Progenitor cell of endocrine pancreas (in vitro differentiated cells): ENCODE results near the gene PTH2R. TPM values are rescaled to one million over a fixed set of nuclear protein-coding genes. Genes with fewer than 3 reads are reported as not detected.
"Not testable (repeated sequence)": the region's sequence is repeated elsewhere in the genome, so short reads cannot be mapped to it uniquely, and the experiment has no call there.

ENCODE experiments used
- DNase-seq: peaks from one replicate; pipeline ENCODE4 v3.0.0; 2021; ENCODE audit warnings: low spot score; ENCODE audit not compliant: unreplicated experiment
- H3K27ac Mint-ChIP-seq: 2 replicates; pipeline ENCODE4 v1.8.0; 2021; ENCODE audit warnings: mild to moderate bottlenecking, moderate library complexity, mixed read lengths
- H3K27me3 Mint-ChIP-seq: 2 replicates; pipeline ENCODE4 v1.8.0; 2021; ENCODE audit warnings: mixed read lengths
- H3K36me3 Mint-ChIP-seq: 2 replicates; pipeline ENCODE4 v1.8.0; 2022; ENCODE audit warnings: mixed read lengths; ENCODE audit not compliant: insufficient read depth
- H3K4me1 Mint-ChIP-seq: 2 replicates; pipeline ENCODE4 v1.8.0; 2021; ENCODE audit warnings: low read depth, mixed read lengths
- H3K4me3 Mint-ChIP-seq: 2 replicates; pipeline ENCODE4 v1.8.0; 2021; ENCODE audit warnings: low read depth, mild to moderate bottlenecking, moderate library complexity, mixed read lengths
- H3K9me3 Mint-ChIP-seq: 2 replicates; pipeline ENCODE4 v1.8.0; 2021; ENCODE audit warnings: low read depth, mixed read lengths
- CTCF ChIP-seq: fragments of 200-600 bp; sonication (generic); IDR thresholded peaks from one replicate; pipeline ENCODE4 v1.5.0; 2021; ENCODE audit warnings: antibody characterized with exemption, mild to moderate bottlenecking; ENCODE audit not compliant: unreplicated experiment
- total RNA-seq: library from RNA; stranded (reverse); gene quantifications from 2 replicates; pipeline ENCODE4 v1.2.1, GENCODE V29; 2021

Gene PTH2R
- total RNA-seq, 1 donor from 2014 or later, result 3.5 TPM

DNA sequence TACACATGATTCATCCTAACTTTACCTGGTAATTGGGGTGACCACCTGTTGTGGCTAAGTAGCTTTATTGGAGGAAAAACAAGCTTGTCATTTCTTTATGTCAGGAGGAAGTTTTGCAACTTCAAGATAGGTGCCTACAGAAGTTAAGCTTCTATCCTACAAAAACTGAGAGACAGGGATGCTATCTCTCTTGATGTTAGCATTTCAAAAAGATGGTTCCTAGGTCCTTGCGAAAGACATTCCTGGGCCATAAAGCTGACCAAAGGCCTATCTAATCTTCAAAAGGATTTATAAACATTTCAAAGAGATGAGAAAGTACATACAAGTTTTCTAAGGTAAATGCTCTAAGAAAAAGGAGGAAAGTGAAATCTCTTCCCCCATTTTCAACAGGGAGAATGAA, 61.0 kb downstream of the PTH2R start:
- no peak overlapping the region for H3K27ac Mint-ChIP-seq
- no peak for DNase-seq
- peaks cover 18% of the 10 kb centered on the region for H3K9me3 Mint-ChIP-seq
- peaks cover 3% of the 10 kb centered on the region for H3K4me1 Mint-ChIP-seq
- H3K36me3 Mint-ChIP-seq, result peaks cover 4% of the 10 kb centered on the region
- TF ChIP-seq CTCF, result no peak
- no peak overlapping the region for H3K4me3 Mint-ChIP-seq
- no peaks in the 10 kb centered on the region for H3K27me3 Mint-ChIP-seq

DNA sequence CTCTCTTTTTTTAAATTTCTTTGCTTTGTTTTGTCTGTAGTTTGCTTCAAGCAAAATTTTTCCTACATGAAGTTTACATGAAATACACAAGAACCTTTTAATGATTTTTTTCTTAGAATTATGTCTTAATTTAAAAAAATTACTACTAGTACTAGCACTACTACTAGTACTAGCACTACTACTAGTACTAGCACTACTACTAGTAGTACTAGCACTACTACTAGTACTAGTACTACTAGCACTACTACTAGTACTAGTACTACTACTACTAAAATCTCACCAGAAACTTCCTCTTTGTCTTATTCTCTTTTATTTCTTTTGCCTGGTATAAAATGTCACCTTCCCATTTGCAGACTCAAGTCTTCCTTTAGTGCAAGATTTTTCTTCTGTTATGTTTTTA, 71.1 kb downstream of the PTH2R start:
- no peak for TF ChIP-seq CTCF
- Mint-ChIP-seq H3K4me3 (no peak overlapping the region), H3K4me1 (peaks cover 2% of the 10 kb centered on the region), H3K27me3 (no peaks in the 10 kb centered on the region), H3K36me3 (peaks cover 2% of the 10 kb centered on the region), H3K27ac (no peak overlapping the region), H3K9me3 (peaks cover 13% of the 10 kb centered on the region)
- no peak for DNase-seq

- Mint-ChIP-seq H3K9me3 (peaks cover 13% of the 10 kb centered on the region), H3K27me3 (no peaks in the 10 kb centered on the region), H3K36me3 (peaks cover 3% of the 10 kb centered on the region), H3K4me3 (no peak overlapping the region), H3K4me1 (peaks cover 2% of the 10 kb centered on the region), H3K27ac (no peak overlapping the region)
- no peak for DNase-seq
- no peak for TF ChIP-seq CTCF
Observed at GRCh38 chr2:208479342-208479741, 72.8 kb downstream of the PTH2R start.

DNA sequence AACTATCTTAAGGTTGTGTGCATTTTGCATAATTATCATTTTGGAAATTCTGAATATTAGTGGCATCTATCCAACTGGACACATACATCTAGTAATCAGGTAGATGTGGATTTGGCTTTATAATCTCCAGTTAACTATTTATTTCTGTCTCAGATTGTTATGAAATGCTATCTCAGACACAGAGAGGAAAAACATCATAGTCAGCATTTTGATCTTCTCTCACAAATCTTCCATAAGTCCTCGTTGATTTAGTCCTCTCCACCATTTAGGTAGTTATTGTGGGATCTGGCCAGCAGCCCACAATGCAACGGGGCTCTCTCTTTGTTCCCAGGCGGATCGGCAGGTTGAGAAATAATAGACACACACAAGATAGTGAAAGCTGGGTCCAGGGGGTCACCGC, 75.4 kb downstream of the PTH2R start:
- not testable (repeated sequence) for H3K4me3 Mint-ChIP-seq, H3K36me3 Mint-ChIP-seq, H3K4me1 Mint-ChIP-seq, DNase-seq, H3K27ac Mint-ChIP-seq, H3K27me3 Mint-ChIP-seq
- H3K9me3 Mint-ChIP-seq, result peaks cover 13% of the 10 kb centered on the region

GRCh38 chr2:208482453-208483015, 75.9 kb downstream of the PTH2R start:
- H3K4me1 Mint-ChIP-seq, DNase-seq, H3K27me3 Mint-ChIP-seq, H3K36me3 Mint-ChIP-seq, H3K4me3 Mint-ChIP-seq, H3K27ac Mint-ChIP-seq: not testable (repeated sequence)
- peaks cover 16% of the 10 kb centered on the region for H3K9me3 Mint-ChIP-seq

- no peaks in the 10 kb centered on the region for H3K27me3 Mint-ChIP-seq
- peaks cover 13% of the 10 kb centered on the region for H3K9me3 Mint-ChIP-seq
- peaks cover 19% of the 10 kb centered on the region for H3K4me1 Mint-ChIP-seq
- no peak for DNase-seq
- H3K4me3 Mint-ChIP-seq, result no peak overlapping the region
- no peak overlapping the region for H3K27ac Mint-ChIP-seq
- TF ChIP-seq CTCF, result no peak
- peaks cover 3% of the 10 kb centered on the region for H3K36me3 Mint-ChIP-seq
Observed at GRCh38 chr2:208485390-208485789, 78.8 kb downstream of the PTH2R start.
